Muscle layer of duodenum (tissue), 2 donors: ENCODE results near the gene PLEKHH1.

Experiments used
- H3K27ac ChIP-seq: one replicate; pipeline ENCODE4 v1.7.0; 2013; ENCODE audit warnings: mild to moderate bottlenecking, low read length
- H3K27me3 ChIP-seq: one replicate; pipeline ENCODE4 v1.7.0; 2013; ENCODE audit warnings: low read depth, mild to moderate bottlenecking, control low read depth, low read length
- H3K36me3 ChIP-seq, 2 donors: one replicate each; pipeline ENCODE4 v1.7.0; 2013; ENCODE audit warnings: low read length in 2 of 2, control low read depth in 1 of 2, mild to moderate bottlenecking in 1 of 2; ENCODE audit not compliant: insufficient read depth in 2 of 2, control insufficient read depth in 1 of 2
- H3K4me1 ChIP-seq, 2 donors: one replicate each; pipeline ENCODE4 v1.7.0; 2013; ENCODE audit warnings: low read length in 2 of 2, mild to moderate bottlenecking in 2 of 2, control low read depth in 1 of 2, moderate library complexity in 1 of 2; ENCODE audit not compliant: insufficient read depth in 2 of 2, control insufficient read depth in 1 of 2
- H3K4me3 ChIP-seq, 2 donors: one replicate each; pipeline ENCODE4 v1.7.0; 2013; ENCODE audit warnings: low read length in 2 of 2, low read depth in 1 of 2, mild to moderate bottlenecking in 1 of 2
- H3K9me3 ChIP-seq, 2 donors: one replicate each; pipeline ENCODE4 v1.7.0; 2013; ENCODE audit warnings: low read length in 2 of 2, control low read depth in 1 of 2, mild to moderate bottlenecking in 1 of 2; ENCODE audit not compliant: control insufficient read depth in 1 of 2
- donor health status: healthy.

The PLEKHH1 gene

GRCh38 chr14:67532998-67533753, at the start of gene PLEKHH1:
PLEKHH1 (plus strand) TSS chr14:67533290; CDS start chr14:67541868, 8,578 bp downstream.
- Histone ChIP-seq H3K9me3 (no peaks in the 10 kb centered on the region), H3K4me1 (peaks cover 0 to 7% of the 10 kb centered on the region in 2 donors), H3K4me3 (peak within 1 kb of the TSS; percentile 59 to 78), H3K36me3 (no peaks in the 10 kb centered on the region), H3K27me3 (no peaks in the 10 kb centered on the region), H3K27ac (peak within 1 kb of the TSS; percentile 67)

- Histone ChIP-seq H3K4me1 (no peaks in the 10 kb centered on the region), H3K27ac (no peak overlapping the region), H3K4me3 (no peak overlapping the region), H3K36me3 (peaks cover 0 to 4% of the 10 kb centered on the region in 2 donors), H3K9me3 (no peaks in the 10 kb centered on the region), H3K27me3 (no peaks in the 10 kb centered on the region)
Observed at GRCh38 chr14:67483579-67484285, 49.4 kb upstream of the PLEKHH1 start.

GRCh38 chr14:67485501-67486095, 47.5 kb upstream of the PLEKHH1 start:
- Histone ChIP-seq H3K36me3 (peaks cover 0 to 4% of the 10 kb centered on the region in 2 donors), H3K27ac (no peak overlapping the region), H3K27me3 (no peaks in the 10 kb centered on the region), H3K4me1 (no peaks in the 10 kb centered on the region), H3K9me3 (no peaks in the 10 kb centered on the region), H3K4me3 (no peak overlapping the region)

- peaks cover 0 to 4% of the 10 kb centered on the region in 2 donors for H3K36me3 ChIP-seq
- H3K27ac ChIP-seq: no peak overlapping the region
- H3K9me3 ChIP-seq: no peaks in the 10 kb centered on the region
- H3K4me1 ChIP-seq: no peaks in the 10 kb centered on the region
- H3K27me3 ChIP-seq: no peaks in the 10 kb centered on the region
- H3K4me3 ChIP-seq: no peak overlapping the region
Observed at GRCh38 chr14:67486890-67487289, 46.2 kb upstream of the PLEKHH1 start.

- H3K27ac ChIP-seq: no peak overlapping the region
- H3K27me3 ChIP-seq: no peaks in the 10 kb centered on the region
- no peaks in the 10 kb centered on the region for H3K4me1 ChIP-seq
- no peak overlapping the region for H3K4me3 ChIP-seq
- H3K36me3 ChIP-seq: peaks cover 0 to 4% of the 10 kb centered on the region in 2 donors
- no peaks in the 10 kb centered on the region for H3K9me3 ChIP-seq
Observed at GRCh38 chr14:67487332-67487731, 45.8 kb upstream of the PLEKHH1 start.

- peak within 1 kb of the TSS; percentile 89 for H3K27ac ChIP-seq
- H3K4me3 ChIP-seq: peak within 1 kb of the TSS; percentile 30 to 77
Observed at GRCh38 chr14:67487937-67488893, 44.9 kb upstream of the PLEKHH1 start, which contains the start of gene TMEM229B. TMEM229B (minus strand) TSS chr14:67488721; CDS start chr14:67473923, 14,798 bp downstream.

GRCh38 chr14:67490196-67490595, 42.9 kb upstream of the PLEKHH1 start:
- H3K27ac ChIP-seq: no peak overlapping the region
- H3K36me3 ChIP-seq: peaks cover 0 to 4% of the 10 kb centered on the region in 2 donors
- peaks cover 0 to 10% of the 10 kb centered on the region in 2 donors for H3K9me3 ChIP-seq
- H3K4me1 ChIP-seq: no peaks in the 10 kb centered on the region
- no peak overlapping the region for H3K4me3 ChIP-seq
- H3K27me3 ChIP-seq: no peaks in the 10 kb centered on the region

More at GRCh38 chr14:67487937-67488893, 44.9 kb upstream of the PLEKHH1 start, which contains the start of gene TMEM229B:
- H3K9me3 ChIP-seq: peaks cover 0 to 1% of the 10 kb centered on the region in 2 donors
- peaks cover 0 to 4% of the 10 kb centered on the region in 2 donors for H3K36me3 ChIP-seq
- H3K4me1 ChIP-seq: no peaks in the 10 kb centered on the region
- no peaks in the 10 kb centered on the region for H3K27me3 ChIP-seq

- H3K4me1 ChIP-seq: no peaks in the 10 kb centered on the region
- H3K4me3 ChIP-seq: no peak overlapping the region
- H3K36me3 ChIP-seq: peaks cover 0 to 4% of the 10 kb centered on the region in 2 donors
- no peaks in the 10 kb centered on the region for H3K27me3 ChIP-seq
- peaks cover 0 to 10% of the 10 kb centered on the region in 2 donors for H3K9me3 ChIP-seq
- H3K27ac ChIP-seq: no peak overlapping the region
Observed at GRCh38 chr14:67491285-67491684, 41.8 kb upstream of the PLEKHH1 start.

- Histone ChIP-seq H3K27me3 (no peaks in the 10 kb centered on the region), H3K4me3 (no peak overlapping the region), H3K36me3 (peaks cover 0 to under 1% of the 10 kb centered on the region in 2 donors), H3K4me1 (no peaks in the 10 kb centered on the region), H3K27ac (no peak overlapping the region), H3K9me3 (peaks cover 0 to 10% of the 10 kb centered on the region in 2 donors)
Observed at GRCh38 chr14:67491741-67492507, 41.2 kb upstream of the PLEKHH1 start.

- H3K4me1 ChIP-seq: no peaks in the 10 kb centered on the region
- H3K9me3 ChIP-seq: peaks cover 0 to 10% of the 10 kb centered on the region in 2 donors
- H3K36me3 ChIP-seq: no peaks in the 10 kb centered on the region
- H3K4me3 ChIP-seq: no peak overlapping the region
- no peak overlapping the region for H3K27ac ChIP-seq
- no peaks in the 10 kb centered on the region for H3K27me3 ChIP-seq
Observed at GRCh38 chr14:67492538-67492937, 40.6 kb upstream of the PLEKHH1 start.
